Bronchial epithelial cell (primary cell): ENCODE measurements around the gene RASSF6. TPM values are rescaled to one million over a fixed set of nuclear protein-coding genes. Genes with fewer than 3 reads are reported as not detected.

ENCODE experiments used
- DNase-seq: peaks from one replicate; pipeline ENCODE4 v3.0.0-alpha.2; 2010; ENCODE audit warnings: low read depth
- FAIRE-seq: peaks from 2 replicates; lab custom pipeline; 2011; peaks lifted over from hg19 to GRCh38; lab: Jason Lieb, UNC
- H3K27me3 ChIP-seq: 2 replicates; pipeline ENCODE4 v1.5.1; 2011; ENCODE audit warnings: low read length; ENCODE audit not compliant: control insufficient read depth, insufficient read depth
- H3K36me3 ChIP-seq: 2 replicates; pipeline ENCODE4 v1.5.1; 2011; ENCODE audit warnings: low read length; ENCODE audit not compliant: control insufficient read depth, insufficient read depth
- H3K4me3 ChIP-seq: 2 replicates; pipeline ENCODE4 v1.5.1; 2011; ENCODE audit warnings: mild to moderate bottlenecking, low read depth, low read length, control low read depth
- total RNA-seq: library from RNA; depleted of rRNA; stranded (reverse); fragments of >200 nt; gene quantifications from 2 replicates; pipeline ENCODE4 v1.2.1, GENCODE V29; 2014
- TF ChIP-seq, protein P1 (sequence below): IDR thresholded peaks from 2 replicates; pipeline ENCODE4 v1.5.1; 2011; ENCODE audit warnings: mild to moderate bottlenecking, moderate library complexity, low read length, control low read depth, inconsistent platforms; ENCODE audit not compliant: insufficient read depth, severe bottlenecking

Gene RASSF6
- total RNA-seq, 1 donor from 2014 or later: 7.4 TPM

DNA sequence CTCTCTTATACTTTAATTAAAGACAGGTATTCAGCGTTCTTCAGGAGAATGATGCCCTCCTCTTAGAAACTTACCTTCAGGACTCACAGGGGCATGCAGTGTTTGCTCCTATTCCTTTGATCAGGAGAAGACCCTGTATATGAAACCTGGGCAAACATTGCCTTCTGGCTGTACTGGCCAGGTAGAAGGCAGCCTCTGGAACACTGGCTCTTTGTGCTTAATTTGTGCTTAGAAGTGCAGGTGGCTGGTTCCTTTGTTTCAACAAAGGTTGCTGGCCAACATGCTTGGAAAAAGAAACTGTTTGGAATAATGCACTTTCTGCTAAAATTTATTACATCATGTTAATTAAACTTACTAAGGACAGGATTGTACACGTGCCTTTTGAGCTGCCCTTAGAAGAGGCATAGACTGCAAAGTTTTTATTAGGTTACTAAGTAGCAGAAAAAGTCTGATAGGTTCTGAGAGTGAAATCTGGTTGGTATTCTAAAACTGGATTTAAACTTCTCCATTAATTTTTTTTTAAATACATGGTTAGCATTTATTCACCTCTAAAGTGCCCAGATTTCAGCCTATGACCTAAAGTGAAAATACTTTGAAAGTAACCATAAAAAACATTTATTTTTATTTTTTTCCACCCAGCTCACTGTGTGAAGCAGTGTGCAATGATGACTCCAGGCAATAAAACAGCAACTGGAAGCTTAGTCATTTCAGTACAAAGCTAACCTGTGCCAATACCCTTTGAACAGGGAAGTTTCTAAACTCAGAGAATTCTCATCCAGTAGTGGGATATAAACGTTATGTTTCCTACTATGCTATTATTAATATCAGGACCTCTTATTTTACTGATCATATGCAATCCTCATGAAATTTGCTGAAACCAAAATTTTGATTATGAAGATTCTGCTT, 11.3 kb downstream of the RASSF6 start:
- H3K4me3 ChIP-seq: no peak overlapping the region
- TF ChIP-seq, protein P1, sequence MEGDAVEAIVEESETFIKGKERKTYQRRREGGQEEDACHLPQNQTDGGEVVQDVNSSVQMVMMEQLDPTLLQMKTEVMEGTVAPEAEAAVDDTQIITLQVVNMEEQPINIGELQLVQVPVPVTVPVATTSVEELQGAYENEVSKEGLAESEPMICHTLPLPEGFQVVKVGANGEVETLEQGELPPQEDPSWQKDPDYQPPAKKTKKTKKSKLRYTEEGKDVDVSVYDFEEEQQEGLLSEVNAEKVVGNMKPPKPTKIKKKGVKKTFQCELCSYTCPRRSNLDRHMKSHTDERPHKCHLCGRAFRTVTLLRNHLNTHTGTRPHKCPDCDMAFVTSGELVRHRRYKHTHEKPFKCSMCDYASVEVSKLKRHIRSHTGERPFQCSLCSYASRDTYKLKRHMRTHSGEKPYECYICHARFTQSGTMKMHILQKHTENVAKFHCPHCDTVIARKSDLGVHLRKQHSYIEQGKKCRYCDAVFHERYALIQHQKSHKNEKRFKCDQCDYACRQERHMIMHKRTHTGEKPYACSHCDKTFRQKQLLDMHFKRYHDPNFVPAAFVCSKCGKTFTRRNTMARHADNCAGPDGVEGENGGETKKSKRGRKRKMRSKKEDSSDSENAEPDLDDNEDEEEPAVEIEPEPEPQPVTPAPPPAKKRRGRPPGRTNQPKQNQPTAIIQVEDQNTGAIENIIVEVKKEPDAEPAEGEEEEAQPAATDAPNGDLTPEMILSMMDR: no peak
- no peak for FAIRE-seq
- DNase-seq: peak; percentile 69
- H3K36me3 ChIP-seq: peaks cover 2% of the 10 kb centered on the region
- no peaks in the 10 kb centered on the region for H3K27me3 ChIP-seq

- H3K27me3 ChIP-seq: no peaks in the 10 kb centered on the region
- H3K4me3 ChIP-seq: no peak overlapping the region
- H3K36me3 ChIP-seq: peaks cover 2% of the 10 kb centered on the region
- FAIRE-seq (no peak), DNase-seq (peak; percentile 63)
- TF ChIP-seq, protein P1: no peak
Observed at GRCh38 chr4:73607375-73608033, 12.7 kb downstream of the RASSF6 start.

DNA sequence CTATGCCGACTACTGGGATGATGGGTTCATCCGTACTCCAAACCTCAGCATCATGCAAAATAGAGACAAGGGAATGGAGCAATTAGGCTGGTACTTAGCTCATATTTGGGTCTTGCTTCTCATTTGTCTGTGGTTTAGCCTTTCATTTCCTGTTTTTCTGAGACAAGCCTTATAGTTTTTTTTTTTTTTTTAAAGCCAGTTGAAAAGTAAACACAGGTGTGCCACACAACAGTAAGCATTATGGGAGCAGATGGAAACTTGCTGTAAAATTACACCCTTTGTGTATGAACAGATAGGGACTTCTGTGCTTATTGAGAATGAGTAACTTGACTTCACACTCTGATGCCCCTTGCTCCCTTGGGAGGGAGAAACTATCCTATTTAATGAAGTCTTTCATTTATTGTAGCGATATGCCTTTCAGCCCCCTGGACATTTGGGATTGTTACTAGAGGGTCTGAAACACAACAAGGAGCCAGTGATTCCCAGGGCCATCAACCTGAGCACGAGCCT, 13.7 kb downstream of the RASSF6 start:
- DNase-seq (peak; percentile 72), FAIRE-seq (no peak)
- Histone ChIP-seq H3K4me3 (no peak overlapping the region), H3K36me3 (peaks cover 2% of the 10 kb centered on the region), H3K27me3 (no peaks in the 10 kb centered on the region)
- TF ChIP-seq, protein P1: no peak

DNA sequence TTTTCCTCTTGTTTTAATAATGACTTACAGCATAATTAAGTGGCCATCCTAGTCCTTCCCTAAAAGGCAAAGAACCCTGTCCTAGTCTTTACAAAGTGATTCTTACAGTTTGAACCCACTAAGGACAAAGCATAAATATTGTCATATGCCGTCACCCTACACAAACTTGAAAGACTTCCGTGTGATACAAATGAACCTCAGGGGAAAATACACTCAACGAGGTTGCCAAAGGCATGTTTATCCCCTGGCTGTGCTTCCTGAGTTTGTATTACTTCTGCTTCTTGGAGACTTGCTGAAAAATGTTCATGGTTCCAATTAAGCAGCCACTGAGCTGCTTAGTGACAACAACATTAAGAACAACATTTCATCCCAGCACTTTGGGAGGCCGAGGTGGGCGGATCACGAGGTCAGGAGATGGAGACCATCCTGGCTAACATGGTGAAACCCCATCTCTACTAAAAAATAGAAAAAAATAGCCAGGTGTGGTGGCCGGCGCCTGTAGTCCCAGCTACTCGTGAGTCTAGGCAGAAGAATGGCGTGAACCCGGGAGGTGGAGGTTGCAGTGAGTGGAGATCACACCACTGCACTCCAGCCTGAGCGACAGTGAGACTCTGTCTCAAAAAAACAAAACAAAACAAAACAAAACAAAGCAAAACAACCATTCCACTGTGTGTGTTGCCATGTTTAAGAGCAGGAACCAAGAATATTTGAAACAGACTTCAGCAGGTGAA, 16.2 kb downstream of the RASSF6 start:
- TF ChIP-seq, protein P1: no peak
- Histone ChIP-seq H3K27me3 (no peaks in the 10 kb centered on the region), H3K36me3 (peaks cover 1% of the 10 kb centered on the region), H3K4me3 (no peak overlapping the region)
- FAIRE-seq: no peak
- no peak for DNase-seq

DNA sequence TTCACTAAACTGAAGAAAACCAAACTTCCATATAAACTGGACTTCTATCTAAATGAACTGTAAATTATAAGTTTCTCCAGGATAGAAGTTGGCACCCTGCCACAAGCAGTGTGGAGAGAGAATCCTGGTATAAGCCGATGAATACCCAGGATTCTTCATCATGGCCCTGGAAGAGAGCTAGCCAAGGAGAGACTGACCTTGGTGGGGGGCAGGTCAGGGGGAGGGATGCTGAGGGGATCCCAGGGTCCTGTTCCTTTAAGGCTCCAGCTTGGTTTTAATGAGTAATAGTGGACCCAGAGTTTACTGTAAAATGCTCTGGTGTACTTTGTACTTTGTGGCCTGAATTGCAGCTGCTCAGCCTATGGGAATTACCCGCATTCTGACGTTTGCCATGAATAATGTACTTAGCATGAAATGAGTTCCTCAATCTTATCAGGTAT, 16.9 kb downstream of the RASSF6 start:
- Histone ChIP-seq H3K36me3 (peaks cover 1% of the 10 kb centered on the region), H3K4me3 (no peak overlapping the region), H3K27me3 (no peaks in the 10 kb centered on the region)
- FAIRE-seq (no peak), DNase-seq (peak; percentile 69)
- TF ChIP-seq, protein P1: no peak
